NT2/D1 (cell line): ENCODE measurements around the gene HPN.
"Not testable (repeated sequence)": the region's sequence is repeated elsewhere in the genome, so short reads cannot be mapped to it uniquely, and the experiment has no call there.

Source experiments
- SUZ12 ChIP-seq: IDR thresholded peaks from 2 replicates; pipeline ENCODE4 v1.6.1; 2011; ENCODE audit not compliant: insufficient read length, insufficient read depth; ENCODE audit errors: extremely low read depth
- YY1 ChIP-seq: IDR thresholded peaks from 2 replicates; pipeline ENCODE4 v1.6.1; 2011; ENCODE audit not compliant: insufficient read length, insufficient read depth

DNA sequence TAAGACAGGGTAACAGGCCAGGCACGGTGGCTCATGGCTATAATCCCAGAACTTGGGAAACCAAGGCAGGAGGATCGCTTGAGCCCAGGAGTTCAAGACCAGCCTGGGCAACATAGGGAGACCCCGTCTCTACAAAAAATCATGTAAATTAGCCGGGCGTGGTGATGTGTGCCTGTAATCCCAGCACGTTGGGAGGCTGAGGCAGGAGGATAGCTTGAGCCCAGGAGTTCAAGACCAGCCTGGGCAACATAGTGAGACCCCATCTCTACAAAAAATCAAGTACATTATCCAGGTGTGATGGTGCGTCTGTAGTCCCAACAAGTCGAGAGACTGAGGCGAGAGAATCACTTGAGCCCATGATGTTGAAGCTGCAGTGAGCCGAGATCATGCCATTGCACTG, 62.1 kb downstream of the HPN start:
- TF ChIP-seq SUZ12, YY1: not testable (repeated sequence)
